Ovary (tissue), 9 donors: ENCODE measurements around the gene DNAH17. TPM values are rescaled to one million over a fixed set of nuclear protein-coding genes. Genes with fewer than 3 reads are reported as not detected.

Experiments used
- DNase-seq, 5 donors: peaks; one replicate each; pipeline ENCODE4 v3.0.0-alpha.2; 2019 to 2020
- H3K27ac ChIP-seq, 2 donors: fragments of 200-600 bp; one replicate each; pipeline versions ENCODE4 v1.5.1 to v1.8.0; 2019 to 2022
- H3K27me3 ChIP-seq: fragments of 200-600 bp; one replicate; pipeline ENCODE4 v1.8.0; 2022
- H3K36me3 ChIP-seq: fragments of 200-600 bp; sonication (generic); one replicate; pipeline ENCODE4 v1.5.1; 2019
- H3K4me1 ChIP-seq: one replicate; pipeline ENCODE4 v1.8.1; 2013; ENCODE audit warnings: mild to moderate bottlenecking, moderate library complexity; ENCODE audit not compliant: insufficient read depth
- H3K4me3 ChIP-seq: fragments of 200-600 bp; sonication (generic); one replicate; pipeline ENCODE4 v1.5.1; 2017
- H3K9me3 ChIP-seq, 2 donors: fragments of 200-600 bp in 1 of 2; sonication (generic) in 1 of 2; one replicate each; pipeline versions ENCODE4 v1.5.1 to v1.8.1; 2013 to 2019; ENCODE audit warnings: mild to moderate bottlenecking in 1 of 2, moderate library complexity in 1 of 2
- EP300 ChIP-seq: sonication (generic); formaldehyde crosslinking; IDR thresholded peaks from one replicate; pipeline ENCODE4 v1.6.1; 2017; ENCODE audit warnings: antibody characterized with exemption
- POLR2A ChIP-seq: fragments of 450-650 bp; IDR thresholded peaks from one replicate; pipeline ENCODE4 v1.6.1; 2017; ENCODE audit warnings: antibody characterized with exemption, mild to moderate bottlenecking, moderate library complexity
- WGBS, 3 donors: extraction: QIAGEN DNeasy Blood & Tissue Kit in 1 of 3; methylation state at CpG; one replicate each; pipeline versions ENCODE4 v1.1.5 to v1.1.7; 2013 to 2017; 5-methylcytosine and 5-hydroxymethylcytosine counted together
- intact Hi-C, 4 donors: fragments of 100-400 bp; cut with DNase I; formaldehyde crosslinking; loops; one replicate each; pipeline versions ENCODE4 v1.11.0 to v1.15.1; 2022 to 2023
- polyA plus RNA-seq, 2 donors: library from polyadenylated mRNA; stranded (reverse); fragments of 200-250 nt in 1 of 2; fragments of 350-450 nt in 1 of 2; fragmentation: Illumina TruSeq in 1 of 2; extraction: RNeasy Lipid Tissue Mini Kit (QIAGEN cat#74804) in 1 of 2; gene quantifications; one replicate each; pipeline ENCODE4 v1.2.3, GENCODE V29; 2013 to 2014
- total RNA-seq, 7 donors: library from RNA; depleted of rRNA in 2 of 7; stranded (reverse); fragments of >200 nt in 2 of 7; fragmentation: NEBNext Ultra II Directional in 3 of 7; extraction: Animal tissue kit (Norgen Biotek cat#: 25700) in 3 of 7; gene quantifications; one replicate each; pipeline versions ENCODE4 v1.1.0 to v1.2.4, GENCODE V29; 2016 to 2023
- TF ChIP-seq, protein P1 (sequence below), 3 donors: fragments of 450-650 bp in 2 of 3; fragments of 200-600 bp in 1 of 3; IDR thresholded peaks; one replicate each; pipeline versions ENCODE4 v1.5.1 to v1.8.0; 2016 to 2022; ENCODE audit warnings: antibody characterized with exemption in 3 of 3, mild to moderate bottlenecking in 1 of 3
- donor health status: DM: no; HTN: no; CAD: no; lungs with moderate emphysema.
- donor health status: DM: no; HTN: no; CAD: no.
- donor health status: Bipolar disorder and iron deficiency.
- donor health status: DM: yes; HTN: yes; CAD: no.
- donor health status: DM: no; HTN: no; CAD: no.
- donor health status: DM: yes; HTN: yes; CAD: no.

DNAH17 gene
- total and polyA plus RNA-seq, 9 donors = 0.07 to 0.25 (median 0.12) TPM; not detected in 6

GRCh38 chr17:78461799-78462053 is 115.5 kb downstream of the DNAH17 start:
- intact Hi-C loops = no loop called here
- no peak overlapping the region for H3K27ac ChIP-seq
- no peak for DNase-seq

GRCh38 chr17:78460951-78461798 is 116.0 kb downstream of the DNAH17 start:
- WGBS, 3 donors = 87 to 88% (median 87%) methylated on average over 34 of the region's 34 CpGs
- H3K9me3 ChIP-seq = no peaks in the 10 kb centered on the region
- no peak overlapping the region for H3K27ac ChIP-seq
- no peaks in the 10 kb centered on the region for H3K36me3 ChIP-seq
- H3K4me3 ChIP-seq = no peak overlapping the region
- no peaks in the 10 kb centered on the region for H3K27me3 ChIP-seq
- TF ChIP-seq POLR2A = no peak
- TF ChIP-seq, protein P1, sequence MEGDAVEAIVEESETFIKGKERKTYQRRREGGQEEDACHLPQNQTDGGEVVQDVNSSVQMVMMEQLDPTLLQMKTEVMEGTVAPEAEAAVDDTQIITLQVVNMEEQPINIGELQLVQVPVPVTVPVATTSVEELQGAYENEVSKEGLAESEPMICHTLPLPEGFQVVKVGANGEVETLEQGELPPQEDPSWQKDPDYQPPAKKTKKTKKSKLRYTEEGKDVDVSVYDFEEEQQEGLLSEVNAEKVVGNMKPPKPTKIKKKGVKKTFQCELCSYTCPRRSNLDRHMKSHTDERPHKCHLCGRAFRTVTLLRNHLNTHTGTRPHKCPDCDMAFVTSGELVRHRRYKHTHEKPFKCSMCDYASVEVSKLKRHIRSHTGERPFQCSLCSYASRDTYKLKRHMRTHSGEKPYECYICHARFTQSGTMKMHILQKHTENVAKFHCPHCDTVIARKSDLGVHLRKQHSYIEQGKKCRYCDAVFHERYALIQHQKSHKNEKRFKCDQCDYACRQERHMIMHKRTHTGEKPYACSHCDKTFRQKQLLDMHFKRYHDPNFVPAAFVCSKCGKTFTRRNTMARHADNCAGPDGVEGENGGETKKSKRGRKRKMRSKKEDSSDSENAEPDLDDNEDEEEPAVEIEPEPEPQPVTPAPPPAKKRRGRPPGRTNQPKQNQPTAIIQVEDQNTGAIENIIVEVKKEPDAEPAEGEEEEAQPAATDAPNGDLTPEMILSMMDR (IDR thresholded peaks at IDR 0.05) = no peak
- no peak for TF ChIP-seq EP300
- no peaks in the 10 kb centered on the region for H3K4me1 ChIP-seq
- DNase-seq = no peak
- intact Hi-C loops = no loop called here

More at GRCh38 chr17:78461799-78462053, 115.5 kb downstream of the DNAH17 start:
- no peaks in the 10 kb centered on the region for H3K27me3 ChIP-seq
- H3K4me3 ChIP-seq = no peak overlapping the region
- H3K9me3 ChIP-seq = no peaks in the 10 kb centered on the region
- WGBS, 3 donors = 57 to 71% (median 70%) methylated on average over 6 of the region's 6 CpGs
- no peaks in the 10 kb centered on the region for H3K4me1 ChIP-seq
- TF ChIP-seq, protein P1 (IDR thresholded peaks at IDR 0.05) = no peak
- TF ChIP-seq EP300 (no peak), POLR2A (no peak)
- H3K36me3 ChIP-seq = no peaks in the 10 kb centered on the region

DNA sequence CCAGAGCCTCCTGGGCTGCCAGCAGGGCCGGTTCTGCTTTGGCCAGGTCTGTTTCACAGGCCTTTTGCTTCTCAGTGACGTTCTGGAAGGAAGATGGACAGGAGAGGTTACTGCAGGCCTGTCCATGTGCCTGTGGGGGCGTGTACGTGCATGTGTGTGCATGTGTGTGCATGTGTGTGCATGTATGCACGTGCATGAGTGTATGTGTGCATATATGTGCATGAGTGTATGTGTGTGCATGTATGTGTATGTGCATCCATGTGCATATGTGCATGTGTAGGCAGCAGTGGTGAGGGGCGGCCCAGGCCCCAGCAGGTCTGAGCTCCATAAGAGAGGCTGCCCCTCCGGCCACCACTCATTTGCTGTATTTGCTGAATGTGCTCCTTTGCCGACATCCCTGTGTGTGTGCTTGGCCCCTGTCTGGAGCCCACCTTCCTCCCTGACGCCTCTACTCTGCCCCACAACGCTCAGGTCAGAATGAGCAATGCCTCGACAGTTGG is 117.0 kb downstream of the DNAH17 start:
- no peak for DNase-seq
- intact Hi-C loops = no loop called here
- TF ChIP-seq POLR2A (no peak), EP300 (no peak)
- TF ChIP-seq, protein P1 (IDR thresholded peaks at IDR 0.05) = no peak
- Histone ChIP-seq H3K4me3 (no peak overlapping the region), H3K9me3 (no peaks in the 10 kb centered on the region), H3K27ac (no peak overlapping the region), H3K36me3 (no peaks in the 10 kb centered on the region), H3K4me1 (no peaks in the 10 kb centered on the region), H3K27me3 (no peaks in the 10 kb centered on the region)
- 78 to 81% (median 78%) methylated on average over 11 of the region's 11 CpGs for WGBS, 3 donors

DNA sequence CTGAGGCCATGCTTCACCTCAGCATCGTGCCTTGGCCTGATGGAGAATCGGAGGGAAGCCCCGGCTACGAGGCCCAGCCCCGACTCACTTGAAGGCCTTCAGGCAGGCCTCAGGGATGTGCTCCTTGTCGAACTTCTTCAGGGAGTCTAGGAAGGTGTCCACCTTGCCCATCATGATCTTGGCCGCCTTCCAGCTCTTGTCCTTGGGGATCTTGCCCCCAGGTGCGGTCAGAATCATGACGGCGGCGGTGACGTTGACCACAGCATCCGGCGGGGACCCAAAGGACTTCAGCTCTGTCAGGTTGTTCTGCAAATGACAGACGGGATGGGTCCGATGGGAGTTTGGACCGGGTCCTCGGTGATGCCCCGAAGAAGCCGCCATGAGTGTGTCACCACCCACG is 117.5 kb downstream of the DNAH17 start:
- no peak for TF ChIP-seq EP300
- TF ChIP-seq, protein P1 (IDR thresholded peaks at IDR 0.05) = no peak
- no peak for DNase-seq
- Histone ChIP-seq H3K4me1 (no peaks in the 10 kb centered on the region), H3K27me3 (no peaks in the 10 kb centered on the region), H3K27ac (no peak overlapping the region), H3K4me3 (no peak overlapping the region), H3K36me3 (no peaks in the 10 kb centered on the region), H3K9me3 (no peaks in the 10 kb centered on the region)
- WGBS, 3 donors = 84 to 92% (median 88%) methylated on average over 20 to 21 of the region's 21 CpGs
- intact Hi-C loops = no loop called here
